Keratinocyte (primary cell): ENCODE data around the gene KDM4B.

Source experiments
- EZH2 ChIP-seq: IDR thresholded peaks from one replicate; pipeline ENCODE4 v1.6.1; 2012; ENCODE audit warnings: inconsistent platforms, mild to moderate bottlenecking, low read length, moderate library complexity
- TF ChIP-seq, protein P1 (sequence below), 3 experiments: IDR thresholded peaks in 1 of 3; conservative IDR thresholded peaks in 1 of 3; optimal IDR thresholded peaks in 1 of 3; 2 replicates in 2 of 3; 3 replicates in 1 of 3; pipeline versions ENCODE3 to v1.5.1; 2011; ENCODE audit warnings: low read length in 3 of 3, mild to moderate bottlenecking in 3 of 3, moderate library complexity in 2 of 3, control low read depth in 1 of 3, inconsistent platforms in 1 of 3; ENCODE audit not compliant: insufficient read depth in 2 of 3; ENCODE audit errors: extremely low read depth in 1 of 3

DNA sequence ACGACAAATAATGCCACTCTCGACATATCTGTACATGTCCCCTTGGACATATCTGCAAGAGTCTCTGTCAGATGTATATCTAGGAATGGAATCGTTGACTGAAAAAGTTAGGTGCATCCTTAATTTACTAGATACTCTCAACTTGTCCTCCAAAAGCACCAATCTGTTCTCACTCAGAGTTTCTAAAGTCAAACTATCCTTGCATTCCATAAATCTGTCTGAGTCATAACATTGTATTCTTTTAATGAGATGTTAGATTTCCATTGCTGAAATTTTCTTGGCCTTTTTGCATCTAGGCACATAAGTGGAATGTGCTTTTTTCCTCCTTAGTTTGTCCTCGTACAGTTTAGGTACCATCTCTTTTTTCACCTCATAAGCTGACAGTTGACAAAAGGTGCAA is 231.9 kb downstream of the KDM4B start:
- TF ChIP-seq, protein P1, sequence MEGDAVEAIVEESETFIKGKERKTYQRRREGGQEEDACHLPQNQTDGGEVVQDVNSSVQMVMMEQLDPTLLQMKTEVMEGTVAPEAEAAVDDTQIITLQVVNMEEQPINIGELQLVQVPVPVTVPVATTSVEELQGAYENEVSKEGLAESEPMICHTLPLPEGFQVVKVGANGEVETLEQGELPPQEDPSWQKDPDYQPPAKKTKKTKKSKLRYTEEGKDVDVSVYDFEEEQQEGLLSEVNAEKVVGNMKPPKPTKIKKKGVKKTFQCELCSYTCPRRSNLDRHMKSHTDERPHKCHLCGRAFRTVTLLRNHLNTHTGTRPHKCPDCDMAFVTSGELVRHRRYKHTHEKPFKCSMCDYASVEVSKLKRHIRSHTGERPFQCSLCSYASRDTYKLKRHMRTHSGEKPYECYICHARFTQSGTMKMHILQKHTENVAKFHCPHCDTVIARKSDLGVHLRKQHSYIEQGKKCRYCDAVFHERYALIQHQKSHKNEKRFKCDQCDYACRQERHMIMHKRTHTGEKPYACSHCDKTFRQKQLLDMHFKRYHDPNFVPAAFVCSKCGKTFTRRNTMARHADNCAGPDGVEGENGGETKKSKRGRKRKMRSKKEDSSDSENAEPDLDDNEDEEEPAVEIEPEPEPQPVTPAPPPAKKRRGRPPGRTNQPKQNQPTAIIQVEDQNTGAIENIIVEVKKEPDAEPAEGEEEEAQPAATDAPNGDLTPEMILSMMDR (optimal IDR thresholded peaks at IDR 0.05 in 1 of 3, IDR thresholded peaks at IDR 0.05 in 1 of 3, conservative IDR thresholded peaks at IDR 0.05 in 1 of 3; ENCODE audit: extremely low read depth in 1 of 3, insufficient read depth in 2 of 3, low read length in 3 of 3): no peak
- no peak for TF ChIP-seq EZH2
